Measurements from ENCODE around the gene PRSS57. TPM values are rescaled to one million over a fixed set of nuclear protein-coding genes. Genes with fewer than 3 reads are reported as not detected.

The PRSS57 gene
- total and polyA plus RNA-seq, 2 of the 13 experiments (the other 11 are each of a cell fraction or from before 2014, with no cell fraction given): 0.12 TPM; not detected in 1

DNA sequence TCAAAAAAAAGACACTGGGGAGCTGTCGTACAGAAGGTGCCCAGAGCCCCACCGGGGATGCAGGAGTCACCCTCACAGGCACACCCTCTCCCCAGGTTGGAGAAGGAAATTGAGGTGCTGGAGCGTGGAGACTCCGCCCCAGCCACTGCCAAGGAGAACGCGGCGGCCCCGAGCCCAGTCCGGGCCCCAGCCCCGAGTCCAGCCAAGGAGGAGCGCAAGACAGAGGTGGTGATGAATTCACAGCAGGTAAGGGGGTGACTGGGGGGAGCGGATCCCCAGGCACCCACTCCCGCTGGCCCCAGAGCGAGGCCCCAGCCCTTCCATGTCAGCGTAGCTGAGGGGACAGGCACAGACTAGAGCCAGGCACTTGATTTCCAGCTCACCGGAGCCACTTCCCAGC is 35.7 kb upstream of the PRSS57 start:
- ChIA-PET CTCF (ENCODE audit: low intra/inter-chr PET ratio, low total read pairs) (no interaction called here), POLR2A (no interaction called here)
- no TSS peak for BruUV-seq (replicated peaks)
- no CpG with 5 or more reads among the region's 16 CpGs for WGBS (ENCODE audit: low lambda C conversion rate)
- Histone ChIP-seq H3K27ac (ENCODE audit: extremely low read length, insufficient read depth, low read length) (no peak overlapping the region), H4K20me1 (ENCODE audit: insufficient read depth, low read length) (no peaks in the 10 kb centered on the region), H3K36me3 (replicated peaks in 1 of 2; ENCODE audit: control insufficient read depth in 1 of 2, insufficient read depth in 2 of 2, low read length in 2 of 2) (no peaks in the 10 kb centered on the region), H3K4me2 (ENCODE audit: low read depth, low read length) (no peak overlapping the region), H2AFZ (ENCODE audit: low read length) (no peak overlapping the region), H3K4me1 (ENCODE audit: insufficient read depth, low read length) (no peaks in the 10 kb centered on the region), H3K79me2 (ENCODE audit: insufficient read depth, low read length) (no peaks in the 10 kb centered on the region), H3K9me3 (ENCODE audit: low read length) (no peaks in the 10 kb centered on the region), H3K4me3 (replicated peaks in 1 of 3; ENCODE audit: insufficient read depth in 1 of 3, low read depth in 2 of 3, low read length in 3 of 3) (no peak overlapping the region), H3K27me3 (ENCODE audit: control insufficient read depth in 1 of 2, insufficient read depth in 2 of 2, low read length in 2 of 2) (no peaks in the 10 kb centered on the region), H3K9ac (ENCODE audit: insufficient read depth, low read depth, low read length) (no peak overlapping the region)
- FAIRE-seq (no peak), DNase-seq (ENCODE audit: low spot score) (no peak), ATAC-seq (no peak)
- in situ Hi-C loops (cut with HindIII; ENCODE audit: extremely low pct_ligation_motif_present, low pct_unique_long_range_greater_than_20kb): loop anchor here (5.0 to 10.0 kb wide), 2 partner anchors 64 to 146 kb away; partner anchors contain the start of gene HCN2
- intact Hi-C loops (cut with micrococcal nuclease; ENCODE audit: unreplicated experiment): no loop called here
- TF ChIP-seq ONECUT2 (CRISPR knock-in tag; IDR thresholded peaks at IDR 0.05): no peak
- no peak for TF ChIP-seq HNRNPUL1 (IDR thresholded peaks at IDR 0.05; ENCODE audit: low read depth, low read length)
- TF ChIP-seq THAP11 (CRISPR knock-in tag; IDR thresholded peaks at IDR 0.05): no peak
- no peak for TF ChIP-seq HOXA5 (CRISPR knock-in tag; IDR thresholded peaks at IDR 0.05)
- TF ChIP-seq YEATS2 (CRISPR knock-in tag; IDR thresholded peaks at IDR 0.05; ENCODE audit: borderline replicate concordance): no peak
- TF ChIP-seq, protein P1, sequence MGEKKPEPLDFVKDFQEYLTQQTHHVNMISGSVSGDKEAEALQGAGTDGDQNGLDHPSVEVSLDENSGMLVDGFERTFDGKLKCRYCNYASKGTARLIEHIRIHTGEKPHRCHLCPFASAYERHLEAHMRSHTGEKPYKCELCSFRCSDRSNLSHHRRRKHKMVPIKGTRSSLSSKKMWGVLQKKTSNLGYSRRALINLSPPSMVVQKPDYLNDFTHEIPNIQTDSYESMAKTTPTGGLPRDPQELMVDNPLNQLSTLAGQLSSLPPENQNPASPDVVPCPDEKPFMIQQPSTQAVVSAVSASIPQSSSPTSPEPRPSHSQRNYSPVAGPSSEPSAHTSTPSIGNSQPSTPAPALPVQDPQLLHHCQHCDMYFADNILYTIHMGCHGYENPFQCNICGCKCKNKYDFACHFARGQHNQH (CRISPR knock-in tag; IDR thresholded peaks at IDR 0.05): no peak
- no peak for TF ChIP-seq KDM4B (CRISPR knock-in tag; IDR thresholded peaks at IDR 0.05)
- TF ChIP-seq MAZ (IDR thresholded peaks at IDR 0.05; ENCODE audit: borderline replicate concordance, low read depth, low read length): no peak
- no peak for TF ChIP-seq MAZ (CRISPR knock-in tag; IDR thresholded peaks at IDR 0.05; ENCODE audit: low read depth)
- no peak for TF ChIP-seq ZNF737 (CRISPR knock-in tag; IDR thresholded peaks at IDR 0.05; ENCODE audit: borderline replicate concordance)
- no peak for TF ChIP-seq SMAD9 (CRISPR knock-in tag; IDR thresholded peaks at IDR 0.05)
- no peak for TF ChIP-seq MLXIP (CRISPR knock-in tag; IDR thresholded peaks at IDR 0.05; ENCODE audit: borderline replicate concordance)
- TF ChIP-seq EP300 (IDR thresholded peaks at IDR 0.05; ENCODE audit: low read depth in 2 of 2, low read length in 2 of 2): no peak
- no peak for TF ChIP-seq EP300 (CRISPR knock-in tag; IDR thresholded peaks at IDR 0.05; ENCODE audit: borderline replicate concordance)
- TF ChIP-seq NPAS2 (CRISPR knock-in tag; IDR thresholded peaks at IDR 0.05; ENCODE audit: borderline replicate concordance): no peak
- no peak for TF ChIP-seq MZF1 (CRISPR knock-in tag; IDR thresholded peaks at IDR 0.05; ENCODE audit: borderline replicate concordance)
- TF ChIP-seq ZNF672 (CRISPR knock-in tag; IDR thresholded peaks at IDR 0.05): no peak
- TF ChIP-seq ZNF274 (CRISPR knock-in tag; IDR thresholded peaks at IDR 0.05): no peak
- TF ChIP-seq, protein P2, sequence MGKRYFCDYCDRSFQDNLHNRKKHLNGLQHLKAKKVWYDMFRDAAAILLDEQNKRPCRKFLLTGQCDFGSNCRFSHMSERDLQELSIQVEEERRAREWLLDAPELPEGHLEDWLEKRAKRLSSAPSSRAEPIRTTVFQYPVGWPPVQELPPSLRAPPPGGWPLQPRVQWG (CRISPR knock-in tag; IDR thresholded peaks at IDR 0.05; ENCODE audit: borderline replicate concordance, low read depth): no peak

All from HepG2 (cell line).